GM12865 (cell line): ENCODE data around the gene TLNRD1.
A peak's percentile ranks its signal among the peaks of the same experiment; 100 is the strongest.
"Not testable (repeated sequence)": the region's sequence is repeated elsewhere in the genome, so short reads cannot be mapped to it uniquely, and the experiment has no call there.

Experiments used
- DNase-seq: peaks from one replicate; pipeline ENCODE4 v3.0.0; 2010; ENCODE audit warnings: low read depth
- H3K4me3 ChIP-seq: 2 replicates; pipeline ENCODE4 v1.5.1; 2011; ENCODE audit warnings: mild to moderate bottlenecking, low read depth, low read length, control low read depth
- TF ChIP-seq, protein P1 (sequence below): IDR thresholded peaks from 2 replicates; pipeline ENCODE4 v1.5.1; 2011; ENCODE audit warnings: low read length, control low read depth, low read depth, inconsistent platforms; ENCODE audit not compliant: insufficient read depth; ENCODE audit errors: missing control alignments

The TLNRD1 gene

DNA sequence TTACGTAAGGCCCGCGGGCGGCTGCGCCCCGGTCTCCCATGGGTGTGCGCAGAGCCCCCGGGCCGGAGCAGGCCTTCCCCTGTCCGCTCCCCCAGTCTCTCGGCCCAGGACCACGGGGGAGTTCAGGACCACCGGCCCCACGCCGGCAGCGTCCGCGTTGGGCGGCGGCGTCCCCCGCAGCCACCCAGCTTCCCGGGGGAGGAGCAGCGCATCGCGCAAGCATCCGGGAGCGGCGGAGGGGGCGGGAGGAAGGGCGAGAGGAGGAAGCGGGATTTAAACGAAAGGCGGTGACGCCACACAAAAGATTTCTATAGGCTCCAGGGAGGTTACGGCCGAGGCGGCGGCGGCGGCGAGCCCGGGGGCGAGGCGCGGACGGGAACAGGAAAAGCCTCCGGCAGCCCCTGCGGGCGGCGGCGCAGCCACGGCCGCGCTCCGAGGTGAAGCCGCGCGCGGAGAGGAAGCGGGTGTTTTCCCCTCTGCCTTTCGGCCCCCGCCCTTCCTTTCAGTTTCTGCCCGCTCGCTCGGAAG, at the start of gene TLNRD1:
TSS of gene TLNRD1 (plus strand) at position 300 of the 528 bp plus-strand sequence. CDS start 1,349 bp downstream, outside the sequence.
- TF ChIP-seq, protein P1, sequence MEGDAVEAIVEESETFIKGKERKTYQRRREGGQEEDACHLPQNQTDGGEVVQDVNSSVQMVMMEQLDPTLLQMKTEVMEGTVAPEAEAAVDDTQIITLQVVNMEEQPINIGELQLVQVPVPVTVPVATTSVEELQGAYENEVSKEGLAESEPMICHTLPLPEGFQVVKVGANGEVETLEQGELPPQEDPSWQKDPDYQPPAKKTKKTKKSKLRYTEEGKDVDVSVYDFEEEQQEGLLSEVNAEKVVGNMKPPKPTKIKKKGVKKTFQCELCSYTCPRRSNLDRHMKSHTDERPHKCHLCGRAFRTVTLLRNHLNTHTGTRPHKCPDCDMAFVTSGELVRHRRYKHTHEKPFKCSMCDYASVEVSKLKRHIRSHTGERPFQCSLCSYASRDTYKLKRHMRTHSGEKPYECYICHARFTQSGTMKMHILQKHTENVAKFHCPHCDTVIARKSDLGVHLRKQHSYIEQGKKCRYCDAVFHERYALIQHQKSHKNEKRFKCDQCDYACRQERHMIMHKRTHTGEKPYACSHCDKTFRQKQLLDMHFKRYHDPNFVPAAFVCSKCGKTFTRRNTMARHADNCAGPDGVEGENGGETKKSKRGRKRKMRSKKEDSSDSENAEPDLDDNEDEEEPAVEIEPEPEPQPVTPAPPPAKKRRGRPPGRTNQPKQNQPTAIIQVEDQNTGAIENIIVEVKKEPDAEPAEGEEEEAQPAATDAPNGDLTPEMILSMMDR = no peak
- peak within 1 kb of the TSS; percentile 87 for H3K4me3 ChIP-seq
- peak; percentile 94 for DNase-seq

DNA sequence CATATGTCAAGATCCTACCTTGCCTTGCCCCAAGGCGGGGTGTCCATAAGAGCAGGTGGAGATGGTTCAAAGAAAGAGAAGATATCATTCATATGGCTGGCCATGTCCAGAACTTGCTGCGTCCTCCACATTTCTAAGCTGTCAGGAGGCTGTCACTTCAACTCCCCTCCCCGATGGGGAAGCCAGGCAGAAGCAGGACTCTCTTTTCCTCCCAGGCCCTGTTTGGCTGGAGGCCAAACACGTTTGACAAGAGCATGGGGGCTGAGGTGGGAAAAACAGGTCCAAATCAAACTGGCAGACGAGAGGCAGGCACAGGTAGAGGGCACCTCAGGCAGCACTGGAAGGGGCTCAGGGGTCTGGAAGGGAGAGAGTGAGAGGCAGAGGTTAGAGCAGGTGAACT, 48.8 kb upstream of the TLNRD1 start:
- TF ChIP-seq, protein P1 = no peak
- DNase-seq = no peak
- no peak overlapping the region for H3K4me3 ChIP-seq

DNA sequence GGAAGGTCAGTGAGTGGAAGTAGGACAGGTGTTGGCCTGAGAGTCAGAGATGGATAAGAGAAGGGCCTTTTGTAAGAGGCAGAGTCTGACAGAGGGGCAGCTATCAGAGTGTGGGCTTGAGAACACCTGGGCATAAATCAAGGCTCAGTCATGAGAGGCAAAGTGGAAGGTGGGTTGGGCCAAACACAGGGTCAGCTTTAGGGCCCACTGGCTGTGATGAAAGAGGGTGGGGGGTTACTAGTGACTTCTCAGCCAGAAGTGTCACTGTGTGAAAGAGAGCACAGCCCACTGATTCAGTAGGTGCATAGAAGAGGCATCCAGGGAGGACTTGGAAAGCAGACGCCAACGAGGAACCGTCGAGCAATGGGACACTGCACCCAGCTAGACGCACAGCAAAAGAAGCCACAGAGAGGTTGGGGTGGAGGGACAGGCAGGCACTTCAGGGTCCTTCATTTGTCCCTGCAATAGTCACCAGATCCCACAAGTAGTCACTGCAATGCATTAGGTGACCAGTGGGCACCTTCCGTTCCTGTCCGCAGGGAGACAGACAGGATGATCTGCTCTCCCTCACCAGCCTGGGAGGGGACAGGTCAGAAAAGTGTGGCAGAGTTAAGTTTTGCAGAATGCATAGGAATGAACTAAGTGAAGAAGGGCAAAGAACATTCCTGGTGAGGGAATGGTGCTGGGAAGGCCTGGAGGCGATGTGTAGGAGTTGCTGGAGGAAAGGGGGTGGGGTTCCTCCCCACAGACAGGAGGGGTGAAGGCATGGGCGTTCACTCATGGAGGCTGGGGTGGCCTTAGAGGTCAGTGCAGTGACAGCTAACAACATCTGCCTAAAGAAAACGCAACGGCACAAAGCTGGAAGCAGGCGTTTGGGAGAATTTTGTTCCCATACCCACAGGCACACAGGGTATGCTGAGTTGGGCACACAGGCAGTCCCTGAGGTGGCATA, 47.4 kb upstream of the TLNRD1 start:
- TF ChIP-seq, protein P1 = no peak
- no peak overlapping the region for H3K4me3 ChIP-seq
- DNase-seq = no peak

DNA sequence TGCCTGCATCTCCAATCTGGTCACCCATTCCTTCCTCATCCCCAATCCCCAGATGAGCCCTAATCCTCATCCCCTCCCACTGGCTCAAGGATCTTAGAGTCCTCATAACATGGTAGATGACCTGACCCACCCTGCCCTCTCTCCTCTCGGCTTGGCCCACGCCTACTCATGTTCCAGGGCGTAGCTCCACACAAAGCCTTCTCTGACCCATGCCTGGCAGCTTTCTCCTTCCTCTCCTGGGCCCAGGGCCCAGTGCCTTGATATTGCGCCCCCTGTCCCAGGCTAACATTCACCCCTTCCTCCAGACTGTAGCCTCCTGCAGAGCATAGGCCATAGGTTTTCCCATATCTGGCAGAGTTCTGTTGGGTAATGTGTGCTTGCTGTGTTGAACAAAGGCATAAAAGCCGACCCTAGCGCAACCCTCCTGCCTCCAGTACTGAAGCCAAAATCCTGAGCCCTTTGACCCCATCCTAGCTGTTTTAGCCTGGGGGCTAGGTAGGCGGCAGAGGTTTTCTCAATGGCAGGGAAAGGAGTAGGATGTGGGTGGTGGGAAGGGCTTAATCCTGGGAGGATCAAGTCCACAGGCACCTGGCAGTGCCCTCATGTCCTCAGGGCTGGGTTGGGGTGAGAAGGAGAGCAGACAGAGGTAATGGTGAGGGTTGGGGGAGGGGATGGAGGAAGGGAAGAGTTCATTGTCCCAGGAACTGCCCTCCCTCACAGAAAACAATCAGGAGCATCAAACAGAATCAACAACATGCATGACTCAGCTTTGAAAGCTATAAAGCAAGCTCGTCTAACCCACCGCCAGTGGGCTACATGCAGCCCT, 46.6 kb upstream of the TLNRD1 start:
- TF ChIP-seq, protein P1 = no peak
- DNase-seq = no peak
- H3K4me3 ChIP-seq = no peak overlapping the region

DNA sequence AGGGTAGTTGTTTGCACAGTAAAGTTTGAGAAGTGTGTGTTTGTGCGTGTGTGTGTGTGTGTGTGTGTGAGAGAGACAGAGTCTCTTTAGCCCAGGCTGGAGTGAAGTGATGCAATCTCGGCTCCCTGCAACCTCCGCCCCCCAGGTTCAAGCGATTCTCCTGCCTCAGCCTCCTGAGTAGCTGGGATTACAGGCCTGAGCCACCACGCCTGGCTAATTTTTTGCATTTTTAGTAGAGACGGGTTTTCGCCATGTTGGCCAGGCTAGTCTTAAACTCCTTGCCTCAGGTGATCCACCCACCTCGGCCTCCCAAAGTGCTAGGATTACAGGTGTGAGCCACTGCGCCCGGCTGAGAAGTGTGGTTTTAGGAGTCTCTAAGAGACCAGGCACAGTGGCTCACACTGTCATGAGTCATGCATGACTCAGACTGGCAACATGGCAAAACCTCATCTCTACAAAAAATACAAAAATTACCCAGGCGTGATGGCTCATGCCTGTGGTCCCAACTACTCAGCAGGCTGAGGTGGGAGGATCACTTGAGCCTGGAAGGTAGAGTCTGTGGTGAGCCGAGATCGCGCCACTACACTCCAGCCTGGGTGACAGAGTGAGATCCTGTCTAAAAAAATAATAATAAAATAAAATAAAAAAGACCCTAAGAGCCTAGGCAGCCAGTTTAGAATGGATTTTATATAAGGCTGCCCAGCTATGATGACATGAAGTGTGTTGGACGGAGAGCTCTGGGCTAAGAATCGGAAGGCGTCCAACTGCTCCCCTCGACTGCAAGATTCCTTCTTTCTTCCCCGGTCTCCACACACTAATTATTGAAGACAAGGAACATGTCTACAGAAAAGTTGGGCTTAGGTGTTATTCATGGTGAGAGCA, 44.9 kb upstream of the TLNRD1 start:
- not testable (repeated sequence) for H3K4me3 ChIP-seq
- DNase-seq = peak; percentile 36

DNA sequence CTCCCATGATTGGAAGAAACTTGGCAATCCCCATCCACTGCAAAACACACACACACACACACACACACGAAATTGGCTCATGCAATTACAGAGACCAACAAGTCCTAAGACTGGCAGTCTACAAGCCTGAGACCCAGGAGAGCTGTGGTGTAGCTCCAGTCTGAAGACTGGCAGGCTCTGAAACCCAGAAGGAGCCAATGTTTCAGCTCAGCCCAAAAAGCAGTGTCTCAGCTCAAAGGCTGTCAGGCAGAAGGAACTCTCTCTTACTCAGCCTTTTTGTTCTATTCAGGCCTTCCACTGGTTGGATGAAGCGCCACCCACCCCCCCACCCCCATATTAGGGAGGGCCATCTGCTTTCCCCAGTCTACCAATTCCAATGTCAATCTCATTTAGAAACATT, 43.2 kb upstream of the TLNRD1 start:
- DNase-seq = no peak
- TF ChIP-seq, protein P1 = no peak
- H3K4me3 ChIP-seq = no peak overlapping the region
